HEK293 (cell line): ENCODE results near the gene NDUFB6.

ENCODE experiments used
- CTCF ChIA-PET: fragments of 350-600 bp; formaldehyde crosslinking; extraction: SDS; loops from one replicate; lab custom pipeline; 2021; ENCODE audit warnings: antibody characterized with exemption; lab: Yijun Ruan, JAX
- POLR2A ChIA-PET: fragments of 300-600 bp; formaldehyde crosslinking; extraction: SDS; loops from one replicate; lab custom pipeline; 2020; ENCODE audit warnings: antibody characterized with exemption, inconsistent platforms; lab: Yijun Ruan, JAX
- H3K27ac ChIP-seq: fragments of 200-500 bp; sonication (Bioruptor generic); 2 replicates; pipeline ENCODE4 v1.5.1; 2014; ENCODE audit warnings: low read depth, low read length, control low read depth, inconsistent platforms; ENCODE audit errors: extremely low read depth
- H3K36me3 ChIP-seq, 2 experiments: fragments of 200-500 bp in 1 of 2; sonication (Bioruptor generic) in 1 of 2; 1 replicate in 1 of 2; 2 replicates in 1 of 2; pipeline ENCODE4 v1.5.1; 2014 to 2017; ENCODE audit warnings: inconsistent platforms in 2 of 2, low read length in 2 of 2; ENCODE audit not compliant: control insufficient read depth in 2 of 2, insufficient read depth in 1 of 2
- H3K4me1 ChIP-seq: fragments of 200-500 bp; sonication (Bioruptor generic); 2 replicates; pipeline ENCODE4 v1.5.1; 2014; ENCODE audit warnings: mild to moderate bottlenecking, low read length, inconsistent platforms; ENCODE audit not compliant: control insufficient read depth, insufficient read depth
- H3K4me3 ChIP-seq: 2 replicates; pipeline ENCODE4 v1.5.1; 2011; ENCODE audit warnings: low read depth, mild to moderate bottlenecking, control low read depth, low read length, moderate library complexity
- H3K9me3 ChIP-seq: fragments of 200-500 bp; sonication (Bioruptor generic); 2 replicates; pipeline ENCODE4 v1.5.1; 2014; ENCODE audit warnings: low read depth, low read length, inconsistent platforms; ENCODE audit not compliant: control insufficient read depth, insufficient read depth
- EGR2 ChIP-seq: fragments of 450-650 bp; formaldehyde crosslinking; IDR thresholded peaks from 2 replicates; pipeline ENCODE4 v1.5.1; 2016; ENCODE audit warnings: low read depth, missing biosample characterization, missing genetic modification characterization
- HOXA7 ChIP-seq: sonication (generic); formaldehyde crosslinking; IDR thresholded peaks from 2 replicates; pipeline ENCODE4 v1.8.1; 2022; ENCODE audit warnings: missing genetic modification reagents, borderline replicate concordance
- IKZF3 ChIP-seq: fragments of 450-650 bp; IDR thresholded peaks from 2 replicates; pipeline ENCODE4 v1.5.0; 2018; ENCODE audit warnings: missing biosample characterization, mild to moderate bottlenecking, missing genetic modification characterization, moderate library complexity
- SP2 ChIP-seq: fragments of 450-650 bp; formaldehyde crosslinking; IDR thresholded peaks from 2 replicates; pipeline ENCODE4 v1.5.1; 2016; ENCODE audit warnings: missing biosample characterization, missing genetic modification characterization
- SP3 ChIP-seq: fragments of 450-650 bp; formaldehyde crosslinking; IDR thresholded peaks from 2 replicates; pipeline ENCODE4 v1.5.1; 2016; ENCODE audit warnings: missing biosample characterization, missing genetic modification characterization
- ZBTB17 ChIP-seq: fragments of 450-650 bp; formaldehyde crosslinking; IDR thresholded peaks from 2 replicates; pipeline ENCODE4 v1.5.1; 2016; ENCODE audit warnings: missing biosample characterization, missing genetic modification characterization
- ZBTB21 ChIP-seq: fragments of 450-650 bp; formaldehyde crosslinking; IDR thresholded peaks from 2 replicates; pipeline ENCODE4 v1.5.1; 2017; ENCODE audit warnings: missing biosample characterization, missing genetic modification characterization
- ZNF19 ChIP-seq: fragments of 450-650 bp; formaldehyde crosslinking; IDR thresholded peaks from 2 replicates; pipeline ENCODE4; 2016; ENCODE audit warnings: missing biosample characterization, missing genetic modification characterization, low read depth
- ZNF211 ChIP-seq: fragments of 450-650 bp; formaldehyde crosslinking; IDR thresholded peaks from 2 replicates; pipeline ENCODE4 v1.5.1; 2016; ENCODE audit warnings: low read depth, missing biosample characterization, missing genetic modification characterization
- ZNF239 ChIP-seq: fragments of 450-650 bp; formaldehyde crosslinking; IDR thresholded peaks from 2 replicates; pipeline ENCODE4 v1.5.1; 2016; ENCODE audit warnings: missing biosample characterization, missing genetic modification characterization
- ZNF501 ChIP-seq: fragments of 450-650 bp; formaldehyde crosslinking; IDR thresholded peaks from 2 replicates; pipeline ENCODE4 v1.5.1; 2016; ENCODE audit warnings: missing biosample characterization, missing genetic modification characterization
- ZNF626 ChIP-seq: fragments of 450-650 bp; sonication (Bioruptor Pico); formaldehyde crosslinking; IDR thresholded peaks from 2 replicates; pipeline ENCODE4 v1.5.1; 2018; ENCODE audit warnings: missing biosample characterization, missing genetic modification characterization, inconsistent platforms
- ZNF670 ChIP-seq: fragments of 450-650 bp; formaldehyde crosslinking; IDR thresholded peaks from 2 replicates; pipeline ENCODE4 v1.5.1; 2016; ENCODE audit warnings: missing biosample characterization, missing genetic modification characterization, low read depth
- ZNF791 ChIP-seq: fragments of 450-650 bp; formaldehyde crosslinking; IDR thresholded peaks from 2 replicates; pipeline ENCODE4 v1.5.1; 2016; ENCODE audit warnings: missing biosample characterization, missing genetic modification characterization
- ZSCAN30 ChIP-seq: fragments of 450-650 bp; IDR thresholded peaks from 2 replicates; pipeline ENCODE4 v1.5.1; 2018; ENCODE audit warnings: missing biosample characterization, mild to moderate bottlenecking, missing genetic modification characterization, moderate library complexity
- TF ChIP-seq, protein P1 (sequence below): fragments of 450-650 bp; formaldehyde crosslinking; IDR thresholded peaks from 2 replicates; pipeline ENCODE4 v1.5.1; 2016; ENCODE audit warnings: missing biosample characterization, missing genetic modification characterization
- TF ChIP-seq, protein P2 (sequence below): fragments of 450-650 bp; formaldehyde crosslinking; IDR thresholded peaks from 2 replicates; pipeline ENCODE4 v1.5.1; 2016; ENCODE audit warnings: missing biosample characterization, missing genetic modification characterization, low read depth
- TF ChIP-seq, protein P3 (sequence below): fragments of 450-650 bp; formaldehyde crosslinking; IDR thresholded peaks from 2 replicates; pipeline ENCODE4 v1.5.1; 2016; ENCODE audit warnings: missing biosample characterization, missing genetic modification characterization
- TF ChIP-seq, protein P4 (sequence below): fragments of 450-650 bp; formaldehyde crosslinking; IDR thresholded peaks from 2 replicates; pipeline ENCODE4 v1.5.1; 2016; ENCODE audit warnings: missing biosample characterization, missing genetic modification characterization
- TF ChIP-seq, protein P5 (sequence below): fragments of 450-650 bp; formaldehyde crosslinking; conservative IDR thresholded peaks from 2 replicates; pipeline ENCODE4 v1.5.1; 2016; ENCODE audit warnings: low read depth, missing biosample characterization, missing genetic modification characterization
- TF ChIP-seq, protein P6 (sequence below): fragments of 450-650 bp; formaldehyde crosslinking; IDR thresholded peaks from 2 replicates; pipeline ENCODE4 v1.5.1; 2016; ENCODE audit warnings: missing biosample characterization, missing genetic modification characterization
- TF ChIP-seq, protein P7 (sequence below): fragments of 450-650 bp; formaldehyde crosslinking; IDR thresholded peaks from 2 replicates; pipeline ENCODE4 v1.5.1; 2016; ENCODE audit warnings: missing biosample characterization, missing genetic modification characterization, low read depth

The NDUFB6 gene

DNA sequence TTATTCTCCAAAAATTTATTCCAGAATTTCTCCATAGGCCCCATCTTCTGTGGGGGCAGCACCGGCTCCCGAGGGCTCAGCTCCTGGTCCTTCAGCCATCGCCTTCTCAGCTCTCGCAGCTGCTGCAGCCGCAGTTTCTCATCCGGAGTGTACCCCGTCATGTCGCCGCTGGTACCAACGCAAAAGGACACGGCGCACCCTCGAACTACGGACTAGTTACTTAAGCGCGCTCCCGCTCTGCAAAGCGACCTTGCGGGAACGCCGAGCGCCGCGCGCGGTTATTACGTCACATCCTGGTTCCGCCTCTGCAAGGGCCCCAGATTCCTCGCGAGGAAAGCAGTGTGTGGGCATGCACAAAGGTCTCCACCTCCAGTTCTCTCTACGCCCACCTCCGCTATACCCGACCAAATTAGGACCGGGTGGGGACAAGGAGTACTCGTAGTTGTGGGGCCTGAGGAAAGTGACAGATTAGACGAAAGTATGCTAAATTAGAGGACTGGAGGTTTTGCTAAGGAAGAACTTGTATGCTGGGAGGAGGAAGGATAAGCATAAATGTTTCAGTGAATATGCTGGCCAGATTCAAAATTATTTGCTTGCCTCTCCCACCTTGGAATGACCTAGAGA is at the start of gene NDUFB6:
Gene NDUFB6, minus strand, starts transcription at position 260 of the 624 bp plus-strand sequence. Its CDS starts 99 bp downstream, at position 161.
- H3K9me3 ChIP-seq = no peaks in the 10 kb centered on the region
- ChIA-PET POLR2A (interaction anchor here (1.0 to 2.3 kb wide), 6 partner anchors 10 to 452 kb away, joined by 4 to 14 read pairs (median 8); partner anchors contain the start of genes ACO1, DNAJA1 and RIGI), CTCF (interaction anchor here (0.6 to 4.0 kb wide), 12 partner anchors 9 to 422 kb away, joined by 3 to 122 read pairs (median 6); partner anchors contain the start of gene RIGI)
- peaks cover 4% of the 10 kb centered on the region; the same call in 1 of the 2 replicates for H3K4me1 ChIP-seq
- H3K27ac ChIP-seq = peak within 1 kb of the TSS; percentile 64
- H3K36me3 ChIP-seq = peaks cover 0 to 18% of the 10 kb centered on the region in 2 experiments; a peak in 2 of 3 replicates
- H3K4me3 ChIP-seq = peak within 1 kb of the TSS; percentile 57
- peak; percentile 90 for TF ChIP-seq SP2
- TF ChIP-seq ZNF670 = no peak
- no peak for TF ChIP-seq ZNF239 (tag by site-specific recombination)
- peak; percentile 90 for TF ChIP-seq EGR2 (tag by site-specific recombination)
- no peak for TF ChIP-seq HOXA7 (CRISPR knock-in tag)
- TF ChIP-seq, protein P1, sequence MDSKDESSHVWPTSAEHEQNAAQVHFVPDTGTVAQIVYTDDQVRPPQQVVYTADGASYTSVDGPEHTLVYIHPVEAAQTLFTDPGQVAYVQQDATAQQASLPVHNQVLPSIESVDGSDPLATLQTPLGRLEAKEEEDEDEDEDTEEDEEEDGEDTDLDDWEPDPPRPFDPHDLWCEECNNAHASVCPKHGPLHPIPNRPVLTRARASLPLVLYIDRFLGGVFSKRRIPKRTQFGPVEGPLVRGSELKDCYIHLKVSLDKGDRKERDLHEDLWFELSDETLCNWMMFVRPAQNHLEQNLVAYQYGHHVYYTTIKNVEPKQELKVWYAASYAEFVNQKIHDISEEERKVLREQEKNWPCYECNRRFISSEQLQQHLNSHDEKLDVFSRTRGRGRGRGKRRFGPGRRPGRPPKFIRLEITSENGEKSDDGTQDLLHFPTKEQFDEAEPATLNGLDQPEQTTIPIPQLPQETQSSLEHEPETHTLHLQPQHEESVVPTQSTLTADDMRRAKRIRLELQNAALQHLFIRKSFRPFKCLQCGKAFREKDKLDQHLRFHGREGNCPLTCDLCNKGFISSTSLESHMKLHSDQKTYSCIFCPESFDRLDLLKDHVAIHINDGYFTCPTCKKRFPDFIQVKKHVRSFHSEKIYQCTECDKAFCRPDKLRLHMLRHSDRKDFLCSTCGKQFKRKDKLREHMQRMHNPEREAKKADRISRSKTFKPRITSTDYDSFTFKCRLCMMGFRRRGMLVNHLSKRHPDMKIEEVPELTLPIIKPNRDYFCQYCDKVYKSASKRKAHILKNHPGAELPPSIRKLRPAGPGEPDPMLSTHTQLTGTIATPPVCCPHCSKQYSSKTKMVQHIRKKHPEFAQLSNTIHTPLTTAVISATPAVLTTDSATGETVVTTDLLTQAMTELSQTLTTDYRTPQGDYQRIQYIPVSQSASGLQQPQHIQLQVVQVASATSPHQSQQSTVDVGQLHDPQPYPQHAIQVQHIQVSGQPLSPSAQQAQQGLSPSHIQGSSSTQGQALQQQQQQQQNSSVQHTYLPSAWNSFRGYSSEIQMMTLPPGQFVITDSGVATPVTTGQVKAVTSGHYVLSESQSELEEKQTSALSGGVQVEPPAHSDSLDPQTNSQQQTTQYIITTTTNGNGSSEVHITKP (tag by site-specific recombination) = peak; percentile 67; the same call in 1 of the 2 replicates
- no peak for TF ChIP-seq IKZF3 (tag by site-specific recombination)
- no peak for TF ChIP-seq ZNF791 (tag by site-specific recombination)
- TF ChIP-seq ZBTB17 (tag by site-specific recombination) = peak; percentile 99
- TF ChIP-seq, protein P2, sequence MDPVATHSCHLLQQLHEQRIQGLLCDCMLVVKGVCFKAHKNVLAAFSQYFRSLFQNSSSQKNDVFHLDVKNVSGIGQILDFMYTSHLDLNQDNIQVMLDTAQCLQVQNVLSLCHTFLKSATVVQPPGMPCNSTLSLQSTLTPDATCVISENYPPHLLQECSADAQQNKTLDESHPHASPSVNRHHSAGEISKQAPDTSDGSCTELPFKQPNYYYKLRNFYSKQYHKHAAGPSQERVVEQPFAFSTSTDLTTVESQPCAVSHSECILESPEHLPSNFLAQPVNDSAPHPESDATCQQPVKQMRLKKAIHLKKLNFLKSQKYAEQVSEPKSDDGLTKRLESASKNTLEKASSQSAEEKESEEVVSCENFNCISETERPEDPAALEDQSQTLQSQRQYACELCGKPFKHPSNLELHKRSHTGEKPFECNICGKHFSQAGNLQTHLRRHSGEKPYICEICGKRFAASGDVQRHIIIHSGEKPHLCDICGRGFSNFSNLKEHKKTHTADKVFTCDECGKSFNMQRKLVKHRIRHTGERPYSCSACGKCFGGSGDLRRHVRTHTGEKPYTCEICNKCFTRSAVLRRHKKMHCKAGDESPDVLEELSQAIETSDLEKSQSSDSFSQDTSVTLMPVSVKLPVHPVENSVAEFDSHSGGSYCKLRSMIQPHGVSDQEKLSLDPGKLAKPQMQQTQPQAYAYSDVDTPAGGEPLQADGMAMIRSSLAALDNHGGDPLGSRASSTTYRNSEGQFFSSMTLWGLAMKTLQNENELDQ (tag by site-specific recombination) = no peak
- TF ChIP-seq ZBTB21 = peak; percentile 88
- TF ChIP-seq, protein P3, sequence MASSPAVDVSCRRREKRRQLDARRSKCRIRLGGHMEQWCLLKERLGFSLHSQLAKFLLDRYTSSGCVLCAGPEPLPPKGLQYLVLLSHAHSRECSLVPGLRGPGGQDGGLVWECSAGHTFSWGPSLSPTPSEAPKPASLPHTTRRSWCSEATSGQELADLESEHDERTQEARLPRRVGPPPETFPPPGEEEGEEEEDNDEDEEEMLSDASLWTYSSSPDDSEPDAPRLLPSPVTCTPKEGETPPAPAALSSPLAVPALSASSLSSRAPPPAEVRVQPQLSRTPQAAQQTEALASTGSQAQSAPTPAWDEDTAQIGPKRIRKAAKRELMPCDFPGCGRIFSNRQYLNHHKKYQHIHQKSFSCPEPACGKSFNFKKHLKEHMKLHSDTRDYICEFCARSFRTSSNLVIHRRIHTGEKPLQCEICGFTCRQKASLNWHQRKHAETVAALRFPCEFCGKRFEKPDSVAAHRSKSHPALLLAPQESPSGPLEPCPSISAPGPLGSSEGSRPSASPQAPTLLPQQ = peak; percentile 67; the same call in 1 of the 2 replicates
- TF ChIP-seq, protein P4, sequence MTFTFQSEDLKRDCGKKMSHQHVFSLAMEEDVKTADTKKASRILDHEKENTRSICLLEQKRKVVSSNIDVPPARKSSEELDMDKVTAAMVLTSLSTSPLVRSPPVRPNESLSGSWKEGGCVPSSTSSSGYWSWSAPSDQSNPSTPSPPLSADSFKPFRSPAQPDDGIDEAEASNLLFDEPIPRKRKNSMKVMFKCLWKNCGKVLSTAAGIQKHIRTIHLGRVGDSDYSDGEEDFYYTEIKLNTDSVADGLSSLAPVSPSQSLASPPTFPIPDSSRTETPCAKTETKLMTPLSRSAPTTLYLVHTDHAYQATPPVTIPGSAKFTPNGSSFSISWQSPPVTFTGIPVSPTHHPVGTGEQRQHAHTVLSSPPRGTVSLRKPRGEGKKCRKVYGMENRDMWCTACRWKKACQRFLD (tag by site-specific recombination) = no peak
- TF ChIP-seq, protein P5, sequence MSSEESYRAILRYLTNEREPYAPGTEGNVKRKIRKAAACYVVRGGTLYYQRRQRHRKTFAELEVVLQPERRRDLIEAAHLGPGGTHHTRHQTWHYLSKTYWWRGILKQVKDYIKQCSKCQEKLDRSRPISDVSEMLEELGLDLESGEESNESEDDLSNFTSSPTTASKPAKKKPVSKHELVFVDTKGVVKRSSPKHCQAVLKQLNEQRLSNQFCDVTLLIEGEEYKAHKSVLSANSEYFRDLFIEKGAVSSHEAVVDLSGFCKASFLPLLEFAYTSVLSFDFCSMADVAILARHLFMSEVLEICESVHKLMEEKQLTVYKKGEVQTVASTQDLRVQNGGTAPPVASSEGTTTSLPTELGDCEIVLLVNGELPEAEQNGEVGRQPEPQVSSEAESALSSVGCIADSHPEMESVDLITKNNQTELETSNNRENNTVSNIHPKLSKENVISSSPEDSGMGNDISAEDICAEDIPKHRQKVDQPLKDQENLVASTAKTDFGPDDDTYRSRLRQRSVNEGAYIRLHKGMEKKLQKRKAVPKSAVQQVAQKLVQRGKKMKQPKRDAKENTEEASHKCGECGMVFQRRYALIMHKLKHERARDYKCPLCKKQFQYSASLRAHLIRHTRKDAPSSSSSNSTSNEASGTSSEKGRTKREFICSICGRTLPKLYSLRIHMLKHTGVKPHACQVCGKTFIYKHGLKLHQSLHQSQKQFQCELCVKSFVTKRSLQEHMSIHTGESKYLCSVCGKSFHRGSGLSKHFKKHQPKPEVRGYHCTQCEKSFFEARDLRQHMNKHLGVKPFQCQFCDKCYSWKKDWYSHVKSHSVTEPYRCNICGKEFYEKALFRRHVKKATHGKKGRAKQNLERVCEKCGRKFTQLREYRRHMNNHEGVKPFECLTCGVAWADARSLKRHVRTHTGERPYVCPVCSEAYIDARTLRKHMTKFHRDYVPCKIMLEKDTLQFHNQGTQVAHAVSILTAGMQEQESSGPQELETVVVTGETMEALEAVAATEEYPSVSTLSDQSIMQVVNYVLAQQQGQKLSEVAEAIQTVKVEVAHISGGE (tag by site-specific recombination) = peak; percentile 96
- no peak for TF ChIP-seq ZSCAN30 (tag by site-specific recombination)
- TF ChIP-seq ZNF19 (tag by site-specific recombination) = no peak
- TF ChIP-seq ZNF626 = no peak
- TF ChIP-seq, protein P6, sequence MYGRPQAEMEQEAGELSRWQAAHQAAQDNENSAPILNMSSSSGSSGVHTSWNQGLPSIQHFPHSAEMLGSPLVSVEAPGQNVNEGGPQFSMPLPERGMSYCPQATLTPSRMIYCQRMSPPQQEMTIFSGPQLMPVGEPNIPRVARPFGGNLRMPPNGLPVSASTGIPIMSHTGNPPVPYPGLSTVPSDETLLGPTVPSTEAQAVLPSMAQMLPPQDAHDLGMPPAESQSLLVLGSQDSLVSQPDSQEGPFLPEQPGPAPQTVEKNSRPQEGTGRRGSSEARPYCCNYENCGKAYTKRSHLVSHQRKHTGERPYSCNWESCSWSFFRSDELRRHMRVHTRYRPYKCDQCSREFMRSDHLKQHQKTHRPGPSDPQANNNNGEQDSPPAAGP (tag by site-specific recombination) = 0 out of 2 replicates have a peak, but pooled peaks have one; percentile 37
- peak; percentile 46; the same call in 1 of the 2 replicates for TF ChIP-seq ZNF501 (tag by site-specific recombination)
- TF ChIP-seq ZNF211 = no peak
- TF ChIP-seq SP3 (tag by site-specific recombination) = peak; percentile 78
- TF ChIP-seq, protein P7, sequence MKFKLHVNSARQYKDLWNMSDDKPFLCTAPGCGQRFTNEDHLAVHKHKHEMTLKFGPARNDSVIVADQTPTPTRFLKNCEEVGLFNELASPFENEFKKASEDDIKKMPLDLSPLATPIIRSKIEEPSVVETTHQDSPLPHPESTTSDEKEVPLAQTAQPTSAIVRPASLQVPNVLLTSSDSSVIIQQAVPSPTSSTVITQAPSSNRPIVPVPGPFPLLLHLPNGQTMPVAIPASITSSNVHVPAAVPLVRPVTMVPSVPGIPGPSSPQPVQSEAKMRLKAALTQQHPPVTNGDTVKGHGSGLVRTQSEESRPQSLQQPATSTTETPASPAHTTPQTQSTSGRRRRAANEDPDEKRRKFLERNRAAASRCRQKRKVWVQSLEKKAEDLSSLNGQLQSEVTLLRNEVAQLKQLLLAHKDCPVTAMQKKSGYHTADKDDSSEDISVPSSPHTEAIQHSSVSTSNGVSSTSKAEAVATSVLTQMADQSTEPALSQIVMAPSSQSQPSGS = peak; percentile 81
